CD4-positive, alpha-beta T cell treated with Interleukin-15 for 1 hour (primary cell): ENCODE measurements around the gene PDE6D.
A peak's percentile ranks its signal among the peaks of the same experiment; 100 is the strongest.
"Not testable (repeated sequence)": the region's sequence is repeated elsewhere in the genome, so short reads cannot be mapped to it uniquely, and the experiment has no call there.

ENCODE experiments used
- DNase-seq: peaks from one replicate; pipeline ENCODE4 v3.0.0-alpha.2; 2020

The PDE6D gene

GRCh38 chr2:231718799-231719198 is 62.3 kb downstream of the PDE6D start:
- DNase-seq = no peak

GRCh38 chr2:231717281-231718171 is 63.6 kb downstream of the PDE6D start:
- DNase-seq = peak; percentile 65

- DNase-seq = no peak
These were observed 64.3 kb downstream of the PDE6D start for GRCh38 chr2:231716666-231717280.

- no peak for DNase-seq
These were observed 65.0 kb downstream of the PDE6D start for GRCh38 chr2:231715988-231716616.

GRCh38 chr2:231715499-231715837 is 65.6 kb downstream of the PDE6D start:
- DNase-seq = no peak

- DNase-seq = peak; percentile 72
These were observed 66.2 kb downstream of the PDE6D start for GRCh38 chr2:231714639-231715498.

- peak; percentile 89 for DNase-seq
These were observed 67.1 kb downstream of the PDE6D start for GRCh38 chr2:231713730-231714638.

GRCh38 chr2:231713406-231713729 is 67.7 kb downstream of the PDE6D start:
- not testable (repeated sequence) for DNase-seq

GRCh38 chr2:231712451-231713021 is 68.5 kb downstream of the PDE6D start:
- DNase-seq = peak; percentile 65

GRCh38 chr2:231711677-231712450 is 69.2 kb downstream of the PDE6D start:
- DNase-seq = peak; percentile 24

GRCh38 chr2:231710799-231711676 is 70.0 kb downstream of the PDE6D start:
- no peak for DNase-seq

- DNase-seq = peak; percentile 87
These were observed 70.9 kb downstream of the PDE6D start for GRCh38 chr2:231709981-231710798.

GRCh38 chr2:231709636-231709980 is 71.5 kb downstream of the PDE6D start:
- peak; percentile 46 for DNase-seq

- DNase-seq = peak; percentile 67
These were observed 72.1 kb downstream of the PDE6D start for GRCh38 chr2:231708773-231709635.

GRCh38 chr2:231707927-231708772 is 72.9 kb downstream of the PDE6D start, which contains the start of gene PTMA:
Gene PTMA, plus strand, starts transcription at chr2:231708525. Its CDS starts 182 bp downstream, at chr2:231708707.
- DNase-seq = peak; percentile 100

GRCh38 chr2:231707625-231707926 is 73.5 kb downstream of the PDE6D start:
- no peak for DNase-seq
